ENCODE measurements around the gene DPP6.

GRCh38 chr7:154652564-154652963, 600.4 kb downstream of the DPP6 start:
- TF ChIP-seq POLR2A (IDR thresholded peaks at IDR 0.05) (no peak), CTCF (IDR thresholded peaks at IDR 0.05) (no peak), POLR2AphosphoS5 (IDR thresholded peaks at IDR 0.05) (no peak)
